Right lobe of liver (tissue), 6 donors: ENCODE data around the gene CECR2. TPM values are rescaled to one million over a fixed set of nuclear protein-coding genes. Genes with fewer than 3 reads are reported as not detected.

ENCODE experiments used
- ATAC-seq, 4 donors: fragments of 200-7000 bp; cut with Tn5 transposase; one replicate each; pipeline ENCODE4 v1.9.1; 2020; ENCODE audit warnings: mild to moderate bottlenecking in 4 of 4, moderate library complexity in 4 of 4
- DNase-seq, 3 donors: peaks; one replicate each; pipeline ENCODE4 v3.0.0-alpha.2; 2020
- H3K27ac ChIP-seq, 3 donors: fragments of 200-600 bp; one replicate each; pipeline ENCODE4 v1.8.0; 2022
- H3K27me3 ChIP-seq, 2 donors: fragments of 200-600 bp; one replicate each; pipeline ENCODE4 v1.8.0; 2022
- H3K36me3 ChIP-seq, 4 donors: fragments of 200-600 bp; sonication (generic) in 1 of 4; one replicate each; pipeline versions ENCODE4 v1.5.1 to v1.8.0; 2017 to 2022; ENCODE audit warnings: control low read depth in 1 of 4
- H3K4me1 ChIP-seq, 4 donors: fragments of 200-600 bp; sonication (generic) in 1 of 4; one replicate each; pipeline versions ENCODE4 v1.5.1 to v1.8.0; 2017 to 2022; ENCODE audit warnings: control low read depth in 1 of 4
- H3K4me3 ChIP-seq, 3 donors: fragments of 200-600 bp; one replicate each; pipeline ENCODE4 v1.8.0; 2022
- H3K9me3 ChIP-seq, 4 donors: fragments of 200-600 bp; sonication (generic) in 1 of 4; one replicate each; pipeline versions ENCODE4 v1.5.1 to v1.8.0; 2017 to 2022; ENCODE audit warnings: control low read depth in 1 of 4
- POLR2A ChIP-seq: fragments of 450-650 bp; IDR thresholded peaks from one replicate; pipeline ENCODE4 v1.6.1; 2017; ENCODE audit warnings: antibody characterized with exemption, mild to moderate bottlenecking
- WGBS: methylation state at CpG from one replicate; pipeline ENCODE4 v1.1.6; 2018; ENCODE audit warnings: low coverage, low lambda C conversion rate; ENCODE audit not compliant: insufficient coverage; ENCODE audit errors: missing lambda C conversion rate; 5-methylcytosine and 5-hydroxymethylcytosine counted together
- intact Hi-C, 2 donors: fragments of 100-400 bp; cut with DNase I; formaldehyde crosslinking; loops; one replicate each; pipeline versions ENCODE4 v1.11.2 to v1.14.1; 2022
- total RNA-seq, 6 experiments: library from RNA; depleted of rRNA in 2 of 6; stranded (reverse); fragments of >200 nt in 2 of 6; fragmentation: NEBNext Ultra II Directional in 3 of 6; extraction: Animal tissue kit (Norgen Biotek cat#: 25700) in 3 of 6; gene quantifications; one replicate each; pipeline versions ENCODE4 v1.1.0 to v1.2.4, GENCODE V29; 2016 to 2023
- TF ChIP-seq, protein P1 (sequence below), 4 donors: fragments of 200-600 bp in 3 of 4; fragments of 450-650 bp in 1 of 4; IDR thresholded peaks; one replicate each; pipeline versions ENCODE4 v1.5.1 to v1.8.0; 2016 to 2022; ENCODE audit warnings: antibody characterized with exemption in 4 of 4, mild to moderate bottlenecking in 2 of 4
- donor health status: DM: no; HTN: yes; CAD: no.
- donor health status: DM: no; HTN: no; CAD: no.
- donor health status: DM: no; HTN: no; CAD: no.
- donor health status: DM: no; HTN: yes; CAD: no.
- donor health status: DM: no; HTN: yes; CAD: no.

CECR2 gene
- total RNA-seq, 6 experiments from 2014 or later: 4.9 to 12.3 (median 10.0) TPM

GRCh38 chr22:17436981-17437412, 67.7 kb downstream of the CECR2 start:
- intact Hi-C loops: no loop called here
- H3K27ac ChIP-seq: no peak overlapping the region
- ATAC-seq (no peak), DNase-seq (no peak)
- no peaks in the 10 kb centered on the region for H3K27me3 ChIP-seq
- 37% methylated on average over 5 of the region's 8 CpGs for WGBS
- no peak overlapping the region for H3K4me3 ChIP-seq
- peaks cover 0 to 5% (median 0%) of the 10 kb centered on the region in 4 donors for H3K4me1 ChIP-seq
- no peak for TF ChIP-seq POLR2A
- TF ChIP-seq, protein P1, sequence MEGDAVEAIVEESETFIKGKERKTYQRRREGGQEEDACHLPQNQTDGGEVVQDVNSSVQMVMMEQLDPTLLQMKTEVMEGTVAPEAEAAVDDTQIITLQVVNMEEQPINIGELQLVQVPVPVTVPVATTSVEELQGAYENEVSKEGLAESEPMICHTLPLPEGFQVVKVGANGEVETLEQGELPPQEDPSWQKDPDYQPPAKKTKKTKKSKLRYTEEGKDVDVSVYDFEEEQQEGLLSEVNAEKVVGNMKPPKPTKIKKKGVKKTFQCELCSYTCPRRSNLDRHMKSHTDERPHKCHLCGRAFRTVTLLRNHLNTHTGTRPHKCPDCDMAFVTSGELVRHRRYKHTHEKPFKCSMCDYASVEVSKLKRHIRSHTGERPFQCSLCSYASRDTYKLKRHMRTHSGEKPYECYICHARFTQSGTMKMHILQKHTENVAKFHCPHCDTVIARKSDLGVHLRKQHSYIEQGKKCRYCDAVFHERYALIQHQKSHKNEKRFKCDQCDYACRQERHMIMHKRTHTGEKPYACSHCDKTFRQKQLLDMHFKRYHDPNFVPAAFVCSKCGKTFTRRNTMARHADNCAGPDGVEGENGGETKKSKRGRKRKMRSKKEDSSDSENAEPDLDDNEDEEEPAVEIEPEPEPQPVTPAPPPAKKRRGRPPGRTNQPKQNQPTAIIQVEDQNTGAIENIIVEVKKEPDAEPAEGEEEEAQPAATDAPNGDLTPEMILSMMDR (IDR thresholded peaks at IDR 0.05): no peak
- no peaks in the 10 kb centered on the region for H3K9me3 ChIP-seq
- no peaks in the 10 kb centered on the region for H3K36me3 ChIP-seq

- intact Hi-C loops: no loop called here
- DNase-seq (no peak), ATAC-seq (no peak)
- Histone ChIP-seq H3K4me3 (no peak overlapping the region), H3K27me3 (no peaks in the 10 kb centered on the region), H3K4me1 (no peaks in the 10 kb centered on the region), H3K36me3 (no peaks in the 10 kb centered on the region), H3K27ac (no peak overlapping the region), H3K9me3 (no peaks in the 10 kb centered on the region)
- 100% methylated on average over 2 of the region's 2 CpGs for WGBS
- TF ChIP-seq, protein P1 (IDR thresholded peaks at IDR 0.05): no peak
- no peak for TF ChIP-seq POLR2A
Observed at GRCh38 chr22:17438026-17438425, 68.8 kb downstream of the CECR2 start.

DNA sequence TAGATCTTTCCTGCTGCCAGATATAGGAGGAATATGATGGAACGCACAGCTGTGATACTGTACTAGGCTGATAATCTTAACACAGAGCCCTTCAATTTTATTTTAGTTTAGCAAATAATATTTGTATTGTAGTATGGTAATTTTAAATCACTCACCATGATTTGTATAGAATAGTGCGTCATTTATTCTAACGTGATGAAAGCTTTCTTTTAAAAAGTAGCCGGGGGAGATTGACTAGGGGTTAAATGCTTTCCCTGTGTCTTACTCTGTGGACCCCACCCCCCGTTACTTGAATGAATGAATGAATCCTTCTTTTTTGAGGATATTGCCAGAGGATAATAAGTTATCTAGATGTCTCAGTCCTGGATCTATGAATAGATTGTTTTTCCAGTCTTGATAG, 72.1 kb downstream of the CECR2 start:
- no peaks in the 10 kb centered on the region for H3K9me3 ChIP-seq
- no peaks in the 10 kb centered on the region for H3K27me3 ChIP-seq
- no peak overlapping the region for H3K27ac ChIP-seq
- H3K4me1 ChIP-seq: no peaks in the 10 kb centered on the region
- 83% methylated on average over 5 of the region's 5 CpGs for WGBS
- no peak for ATAC-seq
- intact Hi-C loops: no loop called here
- DNase-seq: no peak
- no peak overlapping the region for H3K4me3 ChIP-seq
- H3K36me3 ChIP-seq: no peaks in the 10 kb centered on the region
- TF ChIP-seq, protein P1 (IDR thresholded peaks at IDR 0.05): no peak
- TF ChIP-seq POLR2A: no peak

DNA sequence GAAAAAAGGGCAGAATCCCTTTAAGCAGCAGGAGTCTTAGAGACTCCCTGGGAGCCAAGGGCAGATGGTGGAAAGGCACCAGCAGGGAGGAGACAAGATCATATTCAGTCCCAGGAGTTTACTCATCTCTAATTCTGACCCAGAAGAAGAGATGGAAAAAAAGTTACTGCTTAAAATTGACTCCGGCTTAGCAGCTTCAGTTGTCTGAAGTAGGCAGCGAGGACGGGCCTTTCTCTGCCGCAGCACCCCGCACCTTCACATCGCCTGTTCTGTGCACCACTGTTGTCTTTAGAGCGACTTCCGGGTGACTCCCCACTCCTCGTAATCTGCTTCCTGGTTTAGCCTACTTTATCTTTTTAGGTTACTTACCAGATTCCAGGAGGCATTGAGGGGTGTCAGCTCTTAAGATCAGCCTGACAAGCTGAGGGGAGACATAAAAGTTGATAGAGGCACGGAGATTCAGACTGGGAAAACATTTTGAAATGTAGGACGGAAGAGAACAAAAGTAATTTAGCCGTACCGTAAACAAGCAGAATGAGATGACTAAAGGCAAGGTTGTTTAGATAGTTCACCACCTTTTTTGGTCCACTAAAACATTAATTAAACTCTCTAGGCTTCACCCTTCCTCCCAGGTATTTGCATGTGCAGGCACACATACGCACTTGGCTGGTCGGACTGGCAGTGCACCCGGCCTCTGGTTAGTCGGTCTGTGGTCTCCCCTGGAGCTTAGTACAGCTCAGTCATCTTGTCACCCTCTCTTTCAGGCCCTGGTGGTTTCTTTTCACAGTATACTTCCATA, 74.3 kb downstream of the CECR2 start:
- TF ChIP-seq, protein P1 (IDR thresholded peaks at IDR 0.05): no peak
- no peak for TF ChIP-seq POLR2A
- ATAC-seq: no peak
- Histone ChIP-seq H3K4me1 (no peaks in the 10 kb centered on the region), H3K4me3 (no peak overlapping the region), H3K27me3 (no peaks in the 10 kb centered on the region), H3K27ac (no peak overlapping the region), H3K9me3 (no peaks in the 10 kb centered on the region), H3K36me3 (no peaks in the 10 kb centered on the region)
- intact Hi-C loops: no loop called here
- WGBS: 74% methylated on average over 16 of the region's 17 CpGs
- no peak for DNase-seq
